GM12864 (cell line): ENCODE results near the gene NRDC.
A peak's percentile ranks its signal among the peaks of the same experiment; 100 is the strongest.

ENCODE experiments used
- DNase-seq: peaks from one replicate; pipeline ENCODE4 v3.0.0-alpha.2; 2011; ENCODE audit warnings: low read depth
- H3K4me3 ChIP-seq: 2 replicates; pipeline ENCODE4 v1.5.1; 2011; ENCODE audit warnings: mild to moderate bottlenecking, low read depth, low read length, control low read depth
- TF ChIP-seq, protein P1 (sequence below): IDR thresholded peaks from 2 replicates; pipeline ENCODE4 v1.5.1; 2011; ENCODE audit warnings: low read depth, mild to moderate bottlenecking, moderate library complexity, low read length, control low read depth, inconsistent platforms; ENCODE audit errors: missing control alignments

NRDC gene, protein sequence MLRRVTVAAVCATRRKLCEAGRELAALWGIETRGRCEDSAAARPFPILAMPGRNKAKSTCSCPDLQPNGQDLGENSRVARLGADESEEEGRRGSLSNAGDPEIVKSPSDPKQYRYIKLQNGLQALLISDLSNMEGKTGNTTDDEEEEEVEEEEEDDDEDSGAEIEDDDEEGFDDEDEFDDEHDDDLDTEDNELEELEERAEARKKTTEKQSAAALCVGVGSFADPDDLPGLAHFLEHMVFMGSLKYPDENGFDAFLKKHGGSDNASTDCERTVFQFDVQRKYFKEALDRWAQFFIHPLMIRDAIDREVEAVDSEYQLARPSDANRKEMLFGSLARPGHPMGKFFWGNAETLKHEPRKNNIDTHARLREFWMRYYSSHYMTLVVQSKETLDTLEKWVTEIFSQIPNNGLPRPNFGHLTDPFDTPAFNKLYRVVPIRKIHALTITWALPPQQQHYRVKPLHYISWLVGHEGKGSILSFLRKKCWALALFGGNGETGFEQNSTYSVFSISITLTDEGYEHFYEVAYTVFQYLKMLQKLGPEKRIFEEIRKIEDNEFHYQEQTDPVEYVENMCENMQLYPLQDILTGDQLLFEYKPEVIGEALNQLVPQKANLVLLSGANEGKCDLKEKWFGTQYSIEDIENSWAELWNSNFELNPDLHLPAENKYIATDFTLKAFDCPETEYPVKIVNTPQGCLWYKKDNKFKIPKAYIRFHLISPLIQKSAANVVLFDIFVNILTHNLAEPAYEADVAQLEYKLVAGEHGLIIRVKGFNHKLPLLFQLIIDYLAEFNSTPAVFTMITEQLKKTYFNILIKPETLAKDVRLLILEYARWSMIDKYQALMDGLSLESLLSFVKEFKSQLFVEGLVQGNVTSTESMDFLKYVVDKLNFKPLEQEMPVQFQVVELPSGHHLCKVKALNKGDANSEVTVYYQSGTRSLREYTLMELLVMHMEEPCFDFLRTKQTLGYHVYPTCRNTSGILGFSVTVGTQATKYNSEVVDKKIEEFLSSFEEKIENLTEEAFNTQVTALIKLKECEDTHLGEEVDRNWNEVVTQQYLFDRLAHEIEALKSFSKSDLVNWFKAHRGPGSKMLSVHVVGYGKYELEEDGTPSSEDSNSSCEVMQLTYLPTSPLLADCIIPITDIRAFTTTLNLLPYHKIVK

DNA sequence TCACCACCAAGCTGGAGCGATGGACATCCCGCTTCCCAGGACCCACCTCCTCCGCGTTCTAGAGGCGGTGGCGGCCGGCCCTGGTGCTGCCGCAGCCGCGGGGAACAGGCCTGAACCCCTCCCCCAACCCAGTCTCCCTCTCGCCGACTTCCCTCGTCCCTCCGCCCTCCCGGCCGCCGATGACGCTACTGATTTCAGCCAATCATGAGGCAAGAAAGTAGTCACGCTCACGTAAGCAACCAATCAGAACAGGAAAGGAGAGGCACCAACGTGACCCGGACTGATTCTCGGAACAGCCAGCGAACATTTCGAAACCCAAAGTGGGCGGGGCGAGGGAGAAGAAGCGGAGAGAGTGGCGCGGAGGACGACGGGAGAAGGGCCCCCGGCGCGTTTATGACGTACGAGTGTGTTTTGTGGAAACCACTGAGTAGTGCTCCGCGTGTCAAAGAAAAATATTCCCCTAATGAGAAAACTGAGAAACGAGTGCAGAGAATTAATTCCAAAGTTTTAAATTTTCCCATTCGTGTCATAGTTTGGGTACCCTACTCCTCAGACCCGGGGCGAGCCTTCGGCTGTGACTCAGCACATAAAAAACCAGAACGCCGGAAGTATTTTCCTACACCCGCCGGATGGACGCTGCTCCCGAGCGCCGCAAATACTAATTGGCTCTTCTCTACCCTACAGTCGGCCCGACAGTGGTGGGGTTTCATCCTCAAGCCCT lies at the start of gene NRDC:
Gene NRDC (minus strand): TSS at position 112 of the 721 bp plus-strand sequence. CDS start 112 bp downstream, outside the sequence.
- peak; percentile 100 for DNase-seq
- TF ChIP-seq, protein P1, sequence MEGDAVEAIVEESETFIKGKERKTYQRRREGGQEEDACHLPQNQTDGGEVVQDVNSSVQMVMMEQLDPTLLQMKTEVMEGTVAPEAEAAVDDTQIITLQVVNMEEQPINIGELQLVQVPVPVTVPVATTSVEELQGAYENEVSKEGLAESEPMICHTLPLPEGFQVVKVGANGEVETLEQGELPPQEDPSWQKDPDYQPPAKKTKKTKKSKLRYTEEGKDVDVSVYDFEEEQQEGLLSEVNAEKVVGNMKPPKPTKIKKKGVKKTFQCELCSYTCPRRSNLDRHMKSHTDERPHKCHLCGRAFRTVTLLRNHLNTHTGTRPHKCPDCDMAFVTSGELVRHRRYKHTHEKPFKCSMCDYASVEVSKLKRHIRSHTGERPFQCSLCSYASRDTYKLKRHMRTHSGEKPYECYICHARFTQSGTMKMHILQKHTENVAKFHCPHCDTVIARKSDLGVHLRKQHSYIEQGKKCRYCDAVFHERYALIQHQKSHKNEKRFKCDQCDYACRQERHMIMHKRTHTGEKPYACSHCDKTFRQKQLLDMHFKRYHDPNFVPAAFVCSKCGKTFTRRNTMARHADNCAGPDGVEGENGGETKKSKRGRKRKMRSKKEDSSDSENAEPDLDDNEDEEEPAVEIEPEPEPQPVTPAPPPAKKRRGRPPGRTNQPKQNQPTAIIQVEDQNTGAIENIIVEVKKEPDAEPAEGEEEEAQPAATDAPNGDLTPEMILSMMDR, result no peak
- H3K4me3 ChIP-seq, result peak within 1 kb of the TSS; percentile 95

DNA sequence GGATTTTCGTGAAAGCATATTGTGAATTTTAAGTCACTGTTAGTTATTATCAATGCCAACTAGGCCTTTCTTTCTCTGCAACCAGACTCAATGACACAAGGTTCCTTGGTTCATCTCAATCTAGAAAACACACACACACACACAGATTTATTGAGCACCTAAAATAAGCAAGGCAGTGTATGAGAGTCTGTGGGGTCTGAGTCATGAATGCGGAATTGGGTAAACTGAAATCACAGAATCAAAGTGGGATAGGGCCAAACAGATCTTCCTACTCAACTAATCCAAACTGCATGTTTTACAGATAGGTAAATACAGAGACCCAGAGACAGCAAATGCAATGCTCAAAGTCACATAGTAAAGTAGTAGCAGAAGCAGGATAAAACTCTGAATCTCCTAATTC lies 48.5 kb upstream of the NRDC start:
- H3K4me3 ChIP-seq, result no peak overlapping the region
- no peak for DNase-seq
- TF ChIP-seq, protein P1, result no peak

DNA sequence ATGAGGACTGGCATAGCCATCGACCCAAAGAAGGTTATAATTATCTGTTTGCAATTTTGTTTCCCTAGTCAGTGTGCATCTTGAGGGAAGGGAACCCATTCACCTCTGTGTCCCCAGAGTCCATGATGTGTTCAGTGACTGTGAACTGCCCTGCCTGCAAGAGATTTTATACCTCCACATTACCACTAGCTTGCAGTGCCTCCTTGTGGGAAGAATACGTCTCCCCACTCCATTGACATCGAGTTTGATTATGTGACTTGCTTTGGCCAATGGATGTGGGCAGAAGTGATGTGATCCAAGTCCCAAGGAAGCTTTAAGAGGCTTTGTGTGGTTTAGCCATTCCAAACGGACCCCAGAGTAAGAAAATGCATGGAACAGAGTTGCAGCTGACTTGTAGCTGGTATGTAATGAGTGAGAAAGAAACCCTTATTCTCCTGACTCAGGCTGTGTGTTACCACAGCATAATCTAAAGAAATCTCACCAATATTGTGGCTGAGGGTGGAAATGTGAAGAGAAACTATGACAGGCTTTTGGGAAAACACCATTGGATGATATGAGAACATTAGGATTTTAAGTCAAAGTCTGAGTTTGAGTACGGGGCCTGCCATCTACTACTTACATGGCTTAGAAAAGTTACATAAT lies 47.8 kb upstream of the NRDC start:
- H3K4me3 ChIP-seq, result no peak overlapping the region
- TF ChIP-seq, protein P1, result peak; percentile 56
- DNase-seq, result peak; percentile 8

DNA sequence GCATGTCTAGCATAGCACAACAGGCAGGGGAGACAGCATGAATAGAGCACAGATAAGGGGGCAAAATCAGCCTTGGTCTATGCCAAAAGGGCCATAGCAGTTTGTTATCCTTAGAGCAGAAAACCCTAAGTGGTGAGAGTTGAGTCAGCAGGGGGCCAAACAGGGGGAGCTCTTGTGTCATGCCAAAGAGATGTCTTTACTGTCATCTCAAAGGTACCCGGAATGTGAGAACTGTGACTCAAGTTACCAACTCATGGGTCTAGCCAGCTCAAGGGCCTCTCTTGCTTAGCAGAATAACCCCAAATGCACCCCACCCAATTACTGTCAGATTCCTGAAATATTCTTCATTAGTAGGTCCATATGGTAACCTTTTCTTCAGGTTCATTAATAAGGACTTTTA lies 45.9 kb upstream of the NRDC start:
- TF ChIP-seq, protein P1, result peak; percentile 26
- H3K4me3 ChIP-seq, result no peak overlapping the region
- no peak for DNase-seq

DNA sequence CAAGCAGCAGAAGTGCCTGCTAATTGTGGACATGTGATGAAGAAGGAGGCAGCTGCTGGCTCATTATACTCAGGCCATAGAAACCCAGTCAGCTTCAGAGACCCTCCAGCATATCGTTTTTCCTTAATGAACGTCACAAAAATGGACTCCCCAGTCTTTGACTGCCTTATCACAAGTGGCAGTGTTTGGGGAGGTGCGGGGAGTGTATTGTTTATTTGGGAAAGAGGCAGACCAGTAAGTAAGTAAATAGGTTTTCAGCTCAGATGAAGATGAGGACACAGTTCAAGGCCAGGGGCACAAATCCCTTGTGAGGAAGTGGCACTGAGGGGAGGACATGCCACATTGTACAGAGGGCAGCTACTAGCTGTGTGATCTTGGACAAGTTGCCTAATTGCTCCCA lies 43.5 kb upstream of the NRDC start:
- H3K4me3 ChIP-seq, result no peak overlapping the region
- TF ChIP-seq, protein P1, result no peak

DNA sequence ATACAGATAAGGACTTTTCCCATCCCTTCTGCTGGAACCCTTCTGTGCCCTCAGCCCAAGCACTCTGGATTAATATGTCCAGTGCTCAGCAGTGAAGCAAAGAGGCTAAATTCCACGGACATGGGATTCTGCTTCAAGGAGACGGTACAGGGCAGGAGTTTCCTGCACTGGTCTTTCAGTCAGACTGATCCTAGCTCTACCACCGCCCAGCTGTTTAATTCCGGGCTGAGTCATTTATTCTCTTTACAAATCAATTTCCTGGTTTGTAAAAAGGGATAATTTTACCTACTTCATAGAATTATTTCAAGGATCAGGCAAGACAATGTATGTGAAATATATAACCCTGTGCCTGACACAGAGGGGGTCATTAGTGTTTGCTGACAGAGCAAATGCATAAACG lies 41.6 kb upstream of the NRDC start:
- no peak overlapping the region for H3K4me3 ChIP-seq
- DNase-seq, result no peak
- TF ChIP-seq, protein P1, result no peak

More for the DNA sequence above, 43.5 kb upstream of the NRDC start:
- DNase-seq, result no peak
